Fibroblast of skin of left quadriceps (primary cell): ENCODE data around the gene ABHD12B.

Experiments used
- DNase-seq, 2 experiments: peaks; one replicate each; pipeline ENCODE4 v3.0.0-alpha.2; 2013; ENCODE audit warnings: low read depth in 2 of 2

ABHD12B gene

GRCh38 chr14:50839048-50839447, 32.8 kb upstream of the ABHD12B start:
- DNase-seq = no peak

- DNase-seq = no peak
Observed at GRCh38 chr14:50839691-50840090, 32.2 kb upstream of the ABHD12B start.

GRCh38 chr14:50844391-50844790, 27.5 kb upstream of the ABHD12B start:
- DNase-seq = no peak

GRCh38 chr14:50845166-50845565, 26.7 kb upstream of the ABHD12B start:
- no peak for DNase-seq

- peak; percentile 80 to 82 for DNase-seq
Observed at GRCh38 chr14:50846226-50846880, 25.5 kb upstream of the ABHD12B start.

GRCh38 chr14:50853891-50854290, 18.0 kb upstream of the ABHD12B start:
- DNase-seq = no peak

- no peak for DNase-seq
Observed at GRCh38 chr14:50854521-50854920, 17.3 kb upstream of the ABHD12B start.

- no peak for DNase-seq
Observed at GRCh38 chr14:50855558-50855957, 16.3 kb upstream of the ABHD12B start.

GRCh38 chr14:50856660-50857059, 15.2 kb upstream of the ABHD12B start:
- DNase-seq = no peak

- DNase-seq = no peak
Observed at GRCh38 chr14:50859296-50859624, 12.6 kb upstream of the ABHD12B start.

GRCh38 chr14:50860478-50861086, 11.3 kb upstream of the ABHD12B start:
- peak; percentile 62 to 65 for DNase-seq

GRCh38 chr14:50862036-50862570, 9.8 kb upstream of the ABHD12B start:
- DNase-seq = no peak

- no peak for DNase-seq
Observed at GRCh38 chr14:50864237-50864636, 7.6 kb upstream of the ABHD12B start.

- no peak for DNase-seq
Observed at GRCh38 chr14:50864946-50865345, 6.9 kb upstream of the ABHD12B start.

- DNase-seq = no peak
Observed at GRCh38 chr14:50865391-50866076, 6.3 kb upstream of the ABHD12B start.

- DNase-seq = no peak
Observed at GRCh38 chr14:50871228-50871627, 625 bp upstream of the ABHD12B start.

- DNase-seq = no peak
Observed at GRCh38 chr14:50874757-50875156, 2.9 kb downstream of the ABHD12B start.

- DNase-seq = no peak
Observed at GRCh38 chr14:50875359-50876070, 3.7 kb downstream of the ABHD12B start.

- DNase-seq = no peak
Observed at GRCh38 chr14:50882932-50883826, 11.3 kb downstream of the ABHD12B start.

- no peak for DNase-seq
Observed at GRCh38 chr14:50883827-50884197, 12.0 kb downstream of the ABHD12B start.

GRCh38 chr14:50887476-50887875, 15.6 kb downstream of the ABHD12B start:
- DNase-seq = no peak
